Muscle of arm (tissue), 12 donors: ENCODE results near the gene ME2. TPM values are rescaled to one million over a fixed set of nuclear protein-coding genes. Genes with fewer than 3 reads are reported as not detected.
A peak's percentile ranks its signal among the peaks of the same experiment; 100 is the strongest.
"Not testable (repeated sequence)": the region's sequence is repeated elsewhere in the genome, so short reads cannot be mapped to it uniquely, and the experiment has no call there.

Experiments
- DNase-seq: peaks from one replicate; pipeline ENCODE4 v3.0.0-alpha.2; 2013
- polyA plus RNA-seq, 12 donors: library from polyadenylated mRNA; unstranded; fragments of 120-200 nt; gene quantifications; one replicate each; pipeline ENCODE4 v1.2.1, GENCODE V29; 2013; ENCODE audit not compliant: insufficient read length in 12 of 12

The ME2 gene
- polyA plus RNA-seq, 12 donors = 20.8 to 36.5 (median 32.4) TPM; not detected in 1

DNA sequence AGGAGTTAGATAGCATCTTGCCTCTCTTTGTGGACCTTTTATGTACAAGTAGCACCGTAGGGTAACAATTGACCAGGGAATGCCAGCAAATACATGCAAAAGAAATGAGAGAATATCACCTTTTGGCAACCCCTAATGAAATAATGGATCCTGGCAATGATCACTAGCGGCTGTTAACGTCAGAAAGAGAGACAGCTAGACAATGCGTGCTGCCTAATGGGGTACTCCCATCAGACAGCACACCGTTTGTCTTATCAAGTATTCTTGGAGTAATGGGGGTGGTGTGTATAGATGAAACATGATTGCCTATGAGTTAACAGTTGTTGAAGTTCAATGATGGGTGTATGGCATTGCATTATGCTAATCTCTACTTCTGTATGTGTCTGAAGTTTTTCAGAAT is 90.5 kb downstream of the ME2 start:
- no peak for DNase-seq

- DNase-seq = no peak
Measured at GRCh38 chr18:50970006-50970405, 91.1 kb downstream of the ME2 start.

DNA sequence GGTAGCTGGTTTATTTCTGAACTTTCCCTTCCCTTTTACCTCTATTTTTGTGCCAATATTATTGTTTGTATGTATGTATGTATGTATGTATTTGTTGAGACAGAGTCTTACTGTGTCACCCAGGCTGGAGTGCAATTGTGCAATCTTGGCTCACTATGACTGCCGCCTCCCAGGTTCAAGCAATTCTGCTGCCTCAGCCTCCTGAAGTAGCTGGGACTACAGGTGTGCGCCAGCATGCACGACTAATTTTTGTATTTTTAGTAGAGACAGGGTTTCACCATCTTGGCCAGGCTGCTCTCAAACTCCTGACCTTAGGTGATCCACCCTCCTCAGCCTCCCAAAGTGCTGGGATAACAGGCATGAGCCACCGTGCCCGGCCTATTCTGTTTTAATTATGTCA is 93.5 kb downstream of the ME2 start:
- not testable (repeated sequence) for DNase-seq

DNA sequence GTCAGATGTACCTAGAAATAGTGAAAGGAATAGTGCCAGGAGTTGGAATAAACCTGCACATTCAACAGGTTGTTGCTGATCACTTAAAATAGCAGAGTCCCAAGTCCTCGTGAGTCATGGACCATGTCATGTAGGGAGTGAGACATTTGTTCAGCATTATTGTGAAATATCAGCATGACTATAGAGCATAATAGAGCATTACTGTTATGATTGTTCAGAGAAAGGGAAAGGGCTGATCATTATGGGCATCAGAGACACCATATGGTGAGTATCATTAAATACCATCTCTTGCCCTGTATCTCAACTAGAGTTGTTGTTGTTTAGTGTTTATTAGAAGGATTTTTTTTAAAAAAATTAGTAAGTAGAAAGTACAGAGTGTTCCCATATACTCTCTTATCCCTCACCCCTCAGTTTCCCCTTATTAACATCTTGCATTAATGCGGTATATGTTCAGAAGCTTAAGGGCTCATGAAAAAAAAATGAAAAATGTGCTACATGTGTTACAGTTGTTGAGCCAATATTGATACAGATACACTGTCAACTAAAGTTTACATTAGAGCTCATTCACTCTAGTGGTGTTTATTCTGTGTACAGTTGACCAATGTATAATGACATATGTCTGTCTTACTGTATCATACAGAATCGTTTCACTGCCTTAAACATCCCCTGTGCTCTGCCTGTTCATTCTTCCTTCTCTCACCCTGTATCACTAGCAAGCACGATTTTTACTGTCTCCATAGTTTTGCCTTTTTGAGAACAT is 94.6 kb downstream of the ME2 start:
- no peak for DNase-seq

DNA sequence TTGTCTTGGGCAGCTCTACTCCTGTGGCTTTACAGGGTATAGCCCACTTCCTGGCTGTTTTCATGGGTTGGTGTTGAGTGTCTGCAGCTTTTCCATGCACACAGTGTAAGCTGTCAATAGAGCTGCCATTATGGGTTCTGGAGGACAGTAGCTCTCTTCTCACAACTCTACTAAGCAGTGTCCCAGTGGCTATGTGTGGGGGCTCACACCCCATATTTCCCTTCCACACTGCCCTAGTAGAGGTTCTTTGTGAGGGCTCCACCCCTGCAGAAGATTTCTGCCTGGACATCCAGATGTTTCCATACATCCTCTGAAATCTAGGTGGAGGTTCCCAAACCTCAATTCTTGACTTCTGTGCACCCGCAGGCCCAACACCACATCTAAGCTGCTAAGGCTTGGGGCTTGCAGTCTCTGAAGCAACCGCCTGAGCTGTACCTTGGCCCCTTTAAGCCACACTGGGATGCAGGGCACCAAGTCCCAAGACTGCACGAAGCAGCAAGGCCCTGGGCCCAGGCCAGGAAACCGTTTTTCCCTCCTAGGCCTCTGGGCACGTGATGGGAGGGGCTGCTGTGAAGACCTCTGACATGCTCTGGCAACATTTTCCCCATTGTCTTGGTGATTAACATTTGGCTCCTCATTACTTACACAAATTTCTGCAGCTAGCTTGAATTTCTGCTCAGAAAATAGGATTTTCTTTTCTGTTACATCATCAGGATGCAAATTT is 98.3 kb downstream of the ME2 start:
- no peak for DNase-seq

DNA sequence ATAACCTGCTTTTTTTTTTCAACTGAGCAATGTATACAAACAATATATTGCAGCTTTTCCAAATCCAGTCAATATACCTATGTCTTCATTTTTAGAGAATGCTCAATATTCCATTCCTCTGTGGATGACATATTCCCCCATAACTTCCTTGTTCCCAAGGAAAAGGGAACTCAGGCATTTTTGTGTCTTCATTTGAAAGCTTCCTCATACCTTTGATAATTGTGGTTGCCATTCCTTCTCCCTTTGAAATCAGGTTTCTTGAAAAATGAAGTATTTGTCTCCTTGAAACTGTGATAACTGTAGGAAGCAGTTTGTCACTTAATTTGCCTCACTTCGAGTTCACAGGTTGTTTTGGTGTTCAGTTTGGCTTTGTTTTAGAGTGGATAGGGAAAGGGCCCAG is 102.5 kb downstream of the ME2 start:
- DNase-seq = no peak

DNA sequence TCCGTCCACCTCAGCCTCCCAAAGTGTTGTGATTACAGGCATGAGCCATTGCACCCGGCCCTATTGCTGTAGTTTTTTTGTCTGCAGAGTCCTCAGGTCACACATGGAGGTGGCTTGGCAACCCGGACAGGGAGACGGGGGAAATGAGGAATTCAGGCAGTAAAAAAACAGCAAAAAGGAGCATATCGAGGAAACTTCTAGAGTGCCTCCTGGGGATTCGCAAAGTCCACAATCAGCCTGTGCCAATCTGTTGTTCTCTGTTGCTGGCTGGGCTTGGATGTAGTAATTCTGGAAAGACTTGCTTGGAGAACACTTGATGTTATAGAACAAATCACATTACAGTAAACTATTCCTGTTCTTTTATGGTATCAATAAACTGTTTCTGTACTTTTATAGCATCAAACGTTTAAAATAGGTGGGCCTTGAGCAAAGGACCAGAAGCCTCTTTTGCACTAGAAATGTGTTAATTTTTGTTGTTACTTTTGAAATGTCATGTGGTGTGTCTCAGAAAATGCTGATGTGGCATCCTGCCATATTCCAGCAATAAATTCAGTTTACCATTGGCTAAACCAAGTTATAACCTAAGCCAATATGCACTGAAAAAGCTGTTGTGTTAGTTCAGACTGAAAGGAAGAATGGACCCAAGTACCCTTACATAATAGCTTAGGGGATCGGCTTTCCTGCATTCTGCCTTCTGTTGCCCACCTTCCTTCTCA is 103.3 kb downstream of the ME2 start:
- no peak for DNase-seq

DNA sequence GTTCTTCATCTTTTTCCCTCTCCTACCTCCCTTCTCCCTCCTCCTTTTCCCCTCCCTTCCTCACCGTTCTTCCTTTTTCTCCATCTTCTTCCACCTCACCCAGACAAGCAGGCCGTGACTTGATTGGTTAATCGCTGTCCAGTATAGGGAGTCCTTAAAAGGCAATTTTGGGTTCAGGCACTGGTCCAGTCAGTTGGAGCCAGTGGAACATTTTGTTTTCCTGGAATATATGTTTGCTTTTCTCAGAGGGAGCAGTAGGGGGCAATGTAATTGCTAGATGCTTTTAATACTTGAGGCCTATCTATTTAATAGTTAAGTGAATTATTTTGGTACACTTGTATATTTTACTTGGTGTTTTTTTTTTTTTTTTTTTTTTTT is 103.9 kb downstream of the ME2 start:
- no peak for DNase-seq

DNA sequence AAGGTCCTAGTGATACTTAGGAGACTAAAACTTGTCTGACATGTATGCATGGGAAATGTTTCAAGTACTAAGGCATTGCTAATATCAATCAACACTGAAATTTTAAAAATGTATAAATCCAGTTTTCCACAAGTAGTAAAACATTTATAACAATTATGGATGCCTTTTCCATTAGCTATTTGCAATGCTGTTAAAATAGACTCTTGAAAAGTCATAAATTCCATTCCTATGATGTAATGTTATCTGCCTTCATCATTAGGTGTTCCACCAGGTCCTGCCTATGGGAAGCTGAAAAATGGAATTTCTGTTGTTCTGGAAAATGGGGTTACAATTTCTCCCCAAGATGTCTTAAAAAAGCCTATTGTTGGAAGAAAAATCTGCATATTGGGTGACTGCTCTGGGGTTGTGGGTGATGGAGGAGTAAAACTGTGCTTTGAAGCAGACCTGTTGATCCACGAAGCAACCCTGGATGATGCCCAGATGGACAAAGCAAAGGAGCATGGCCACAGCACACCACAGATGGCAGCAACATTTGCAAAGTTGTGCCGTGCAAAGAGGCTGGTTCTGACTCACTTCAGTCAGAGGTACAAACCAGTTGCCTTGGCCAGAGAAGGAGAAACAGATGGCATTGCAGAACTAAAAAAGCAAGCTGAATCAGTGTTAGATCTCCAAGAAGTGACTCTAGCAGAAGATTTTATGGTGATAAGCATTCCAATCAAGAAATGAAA is 107.6 kb downstream of the ME2 start:
- no peak for DNase-seq

DNA sequence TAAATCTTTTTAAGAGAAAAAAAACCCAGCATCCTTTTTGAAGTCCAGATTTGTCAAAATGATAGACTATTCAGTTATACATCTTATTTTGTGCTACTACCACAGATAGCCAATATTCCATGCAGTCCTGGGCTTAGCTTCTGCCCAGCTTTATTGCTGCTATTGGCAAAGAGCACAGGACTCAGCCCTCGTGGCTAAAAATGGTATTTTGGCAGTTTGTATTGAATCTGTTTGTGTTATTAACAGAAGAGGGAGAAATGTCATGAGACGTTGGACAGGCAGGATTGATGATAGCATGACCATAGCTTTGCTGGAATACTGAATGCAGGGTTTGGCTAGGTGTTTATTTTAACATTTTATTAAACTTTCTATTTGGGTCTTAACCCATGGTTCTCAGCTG is 108.3 kb downstream of the ME2 start:
- DNase-seq = peak; percentile 20

DNA sequence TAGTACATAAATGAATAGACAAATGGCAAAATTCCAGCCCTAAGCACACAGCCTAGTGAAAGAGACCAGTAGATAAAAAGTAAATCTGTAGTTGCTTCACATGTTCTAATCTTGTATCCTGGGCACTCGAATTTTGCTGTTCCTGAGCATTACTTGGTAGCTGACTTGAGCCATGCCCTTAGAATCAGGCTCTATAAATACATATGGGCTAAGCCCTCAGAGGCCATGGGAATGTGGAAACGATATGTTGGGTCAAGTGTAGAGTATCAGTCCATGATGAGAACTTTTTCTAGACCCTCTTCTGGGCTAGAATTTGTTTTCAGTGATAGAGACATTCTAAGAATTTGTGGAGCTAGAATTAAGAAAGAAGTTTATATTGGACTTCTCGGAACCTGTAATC is 110.8 kb downstream of the ME2 start:
- no peak for DNase-seq

DNA sequence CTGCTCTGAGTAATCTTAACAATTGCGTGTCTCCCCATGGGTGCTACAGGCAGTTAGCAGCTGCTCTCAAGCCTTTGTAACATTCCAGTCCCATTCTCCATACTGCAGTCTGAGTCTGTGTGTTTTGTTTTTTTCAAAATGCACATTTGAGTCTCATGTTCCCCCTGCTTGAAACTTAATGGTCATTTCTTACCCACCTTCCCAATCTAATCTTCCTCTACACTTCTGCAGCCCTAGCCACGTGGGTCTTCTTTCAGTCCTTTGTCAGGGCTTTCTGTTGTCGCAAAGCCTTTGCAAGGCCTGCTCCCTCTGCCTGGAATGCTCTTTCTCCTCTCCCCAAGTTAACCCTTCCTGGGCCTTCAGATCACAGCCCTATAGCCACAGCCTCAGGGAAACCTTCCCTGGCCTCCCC is 113.4 kb downstream of the ME2 start:
- no peak for DNase-seq

DNA sequence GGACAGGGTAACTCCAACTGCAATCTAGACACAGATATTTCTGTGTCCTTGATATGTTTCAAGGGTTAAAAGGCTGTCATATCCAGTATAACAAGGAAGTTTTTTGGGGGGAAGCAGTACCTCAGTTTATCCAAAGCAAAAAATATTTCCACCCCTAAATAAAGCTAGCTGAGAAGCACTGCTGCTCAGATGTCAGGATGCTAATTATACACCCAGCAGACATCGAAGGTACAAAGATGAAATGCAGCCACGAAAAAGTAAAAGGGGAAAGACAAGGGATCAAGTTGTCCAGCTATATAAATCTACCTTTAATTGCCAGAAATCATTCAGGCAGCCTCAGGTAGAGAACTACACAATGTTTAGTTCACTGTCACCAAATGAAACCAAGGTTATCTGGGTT is 115.1 kb downstream of the ME2 start:
- DNase-seq = no peak

DNA sequence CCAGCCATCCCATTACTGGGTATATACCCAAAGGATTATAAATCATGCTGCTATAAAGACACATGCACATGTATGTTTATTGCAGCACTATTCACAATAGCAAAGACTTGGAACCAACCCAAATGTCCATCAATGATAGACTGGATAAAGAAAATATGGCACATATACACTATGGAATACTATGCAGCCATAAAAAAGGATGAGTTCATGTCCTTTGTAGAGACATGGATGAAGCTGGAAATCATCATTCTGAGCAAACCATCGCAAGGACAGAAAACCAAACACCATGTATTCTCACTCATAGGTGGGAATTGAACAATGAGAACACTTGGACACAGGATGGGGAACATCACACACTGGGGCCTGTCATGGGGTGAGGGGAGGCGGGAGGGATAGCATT is 124.3 kb downstream of the ME2 start:
- DNase-seq = not testable (repeated sequence)

Other genes with a start within 250 kb of the ME2 start
- gene MRO, start 59.1 kb upstream of the ME2 start, polyA plus RNA-seq = under 1 TPM in 10 of 12 donors, not detected in 2; 0.24 to 0.58 (median 0.37) TPM
- gene ELAC1, start 88.9 kb downstream of the ME2 start, polyA plus RNA-seq = 10 to 100 TPM in 2 of 12 donors, 1 to 10 TPM in 9, not detected in 1; 5.0 to 14.6 (median 6.9) TPM
- gene SMAD4, start 151.1 kb downstream of the ME2 start, polyA plus RNA-seq = 100 to 1,000 TPM in 8 of 12 donors, 10 to 100 TPM in 3, not detected in 1; 58.2 to 120 (median 108) TPM